BLaER1 (cell line): ENCODE results near the gene PARK7.

Experiments used
- H3K27ac ChIP-seq: shearing (Covaris generic); formaldehyde crosslinking; 2 replicates; pipeline ENCODE4 v1.8.1; 2022
- H3K27me3 ChIP-seq: shearing (Covaris generic); formaldehyde crosslinking; 2 replicates; pipeline ENCODE4 v1.8.1; 2022
- H3K36me3 ChIP-seq: shearing (Covaris generic); formaldehyde crosslinking; 2 replicates; pipeline ENCODE4 v1.8.1; 2022
- H3K4me1 ChIP-seq: shearing (Covaris generic); formaldehyde crosslinking; 2 replicates; pipeline ENCODE4 v1.8.1; 2022
- H3K4me2 ChIP-seq: shearing (Covaris generic); formaldehyde crosslinking; 2 replicates; pipeline ENCODE4 v1.8.1; 2022
- H3K4me3 ChIP-seq: shearing (Covaris generic); formaldehyde crosslinking; 2 replicates; pipeline ENCODE4 v1.8.1; 2022
- H3K9ac ChIP-seq: shearing (Covaris generic); formaldehyde crosslinking; 2 replicates; pipeline ENCODE4 v1.8.1; 2022
- H3K9me3 ChIP-seq: shearing (Covaris generic); formaldehyde crosslinking; 2 replicates; pipeline ENCODE4 v1.8.1; 2022
- H4K20me1 ChIP-seq: shearing (Covaris generic); formaldehyde crosslinking; 2 replicates; pipeline ENCODE4 v1.8.1; 2022
- Cebpa-rat ChIP-seq: shearing (Covaris generic); IDR thresholded peaks from 2 replicates; pipeline ENCODE4 v1.8.1; 2022

The PARK7 gene

GRCh38 chr1:8014381-8014988 is 53.0 kb downstream of the PARK7 start:
- H3K9ac ChIP-seq = no peak overlapping the region
- H4K20me1 ChIP-seq = no peaks in the 10 kb centered on the region
- TF ChIP-seq Cebpa-rat = no peak
- no peak overlapping the region for H3K4me3 ChIP-seq
- no peak overlapping the region for H3K4me2 ChIP-seq
- no peaks in the 10 kb centered on the region for H3K36me3 ChIP-seq
- no peaks in the 10 kb centered on the region for H3K9me3 ChIP-seq
- no peaks in the 10 kb centered on the region for H3K27me3 ChIP-seq
- no peak overlapping the region for H3K27ac ChIP-seq
- H3K4me1 ChIP-seq = peaks cover 6% of the 10 kb centered on the region

- Histone ChIP-seq H3K27me3 (no peaks in the 10 kb centered on the region), H3K4me1 (no peaks in the 10 kb centered on the region), H4K20me1 (no peaks in the 10 kb centered on the region), H3K4me3 (no peak overlapping the region), H3K4me2 (no peak overlapping the region), H3K9ac (no peak overlapping the region), H3K27ac (no peak overlapping the region), H3K36me3 (no peaks in the 10 kb centered on the region), H3K9me3 (no peaks in the 10 kb centered on the region)
- no peak for TF ChIP-seq Cebpa-rat
These were observed 53.7 kb downstream of the PARK7 start for GRCh38 chr1:8015036-8015808.

- no peak overlapping the region for H3K9ac ChIP-seq
- TF ChIP-seq Cebpa-rat = no peak
- no peak overlapping the region for H3K4me3 ChIP-seq
- H3K4me2 ChIP-seq = no peak overlapping the region
- no peak overlapping the region for H3K27ac ChIP-seq
- H4K20me1 ChIP-seq = no peaks in the 10 kb centered on the region
- H3K4me1 ChIP-seq = no peaks in the 10 kb centered on the region
- H3K9me3 ChIP-seq = no peaks in the 10 kb centered on the region
- H3K27me3 ChIP-seq = no peaks in the 10 kb centered on the region
- no peaks in the 10 kb centered on the region for H3K36me3 ChIP-seq
These were observed 54.3 kb downstream of the PARK7 start for GRCh38 chr1:8015809-8016165.

- Histone ChIP-seq H3K27me3 (no peaks in the 10 kb centered on the region), H3K9me3 (no peaks in the 10 kb centered on the region), H3K4me1 (no peaks in the 10 kb centered on the region), H3K36me3 (no peaks in the 10 kb centered on the region), H3K27ac (no peak overlapping the region), H3K4me2 (no peak overlapping the region), H4K20me1 (no peaks in the 10 kb centered on the region), H3K4me3 (no peak overlapping the region), H3K9ac (no peak overlapping the region)
- TF ChIP-seq Cebpa-rat = peak; percentile 22; the same call in 1 of the 2 replicates
These were observed 54.8 kb downstream of the PARK7 start for GRCh38 chr1:8016210-8016894.

GRCh38 chr1:8016895-8017241 is 55.4 kb downstream of the PARK7 start:
- TF ChIP-seq Cebpa-rat = no peak
- Histone ChIP-seq H4K20me1 (no peaks in the 10 kb centered on the region), H3K36me3 (no peaks in the 10 kb centered on the region), H3K27me3 (no peaks in the 10 kb centered on the region), H3K27ac (no peak overlapping the region), H3K4me1 (no peaks in the 10 kb centered on the region), H3K4me2 (no peak overlapping the region), H3K9me3 (no peaks in the 10 kb centered on the region), H3K9ac (no peak overlapping the region), H3K4me3 (no peak overlapping the region)

- Histone ChIP-seq H3K9ac (no peak overlapping the region), H3K36me3 (no peaks in the 10 kb centered on the region), H3K4me1 (no peaks in the 10 kb centered on the region), H4K20me1 (no peaks in the 10 kb centered on the region), H3K4me3 (no peak overlapping the region), H3K9me3 (no peaks in the 10 kb centered on the region), H3K27ac (no peak overlapping the region), H3K4me2 (no peak overlapping the region), H3K27me3 (no peaks in the 10 kb centered on the region)
- no peak for TF ChIP-seq Cebpa-rat
These were observed 56.1 kb downstream of the PARK7 start for GRCh38 chr1:8017495-8018197.

GRCh38 chr1:8018492-8019228 is 57.1 kb downstream of the PARK7 start:
- no peak overlapping the region for H3K4me3 ChIP-seq
- H3K27ac ChIP-seq = no peak overlapping the region
- H3K4me2 ChIP-seq = no peak overlapping the region
- H3K9ac ChIP-seq = no peak overlapping the region
- H4K20me1 ChIP-seq = no peaks in the 10 kb centered on the region; the same call in 1 of the 2 replicates
- no peak for TF ChIP-seq Cebpa-rat
- H3K9me3 ChIP-seq = no peaks in the 10 kb centered on the region
- H3K27me3 ChIP-seq = peaks cover 5% of the 10 kb centered on the region
- H3K36me3 ChIP-seq = no peaks in the 10 kb centered on the region
- H3K4me1 ChIP-seq = no peaks in the 10 kb centered on the region

GRCh38 chr1:8019229-8019620 is 57.7 kb downstream of the PARK7 start:
- H3K9ac ChIP-seq = no peak overlapping the region
- H3K4me2 ChIP-seq = no peak overlapping the region
- no peak for TF ChIP-seq Cebpa-rat
- H3K27ac ChIP-seq = no peak overlapping the region
- no peaks in the 10 kb centered on the region for H3K4me1 ChIP-seq
- H3K36me3 ChIP-seq = no peaks in the 10 kb centered on the region
- H3K27me3 ChIP-seq = peaks cover 11% of the 10 kb centered on the region
- H3K4me3 ChIP-seq = no peak overlapping the region
- H4K20me1 ChIP-seq = no peaks in the 10 kb centered on the region; the same call in 1 of the 2 replicates
- no peaks in the 10 kb centered on the region for H3K9me3 ChIP-seq

GRCh38 chr1:8020032-8020431 is 58.5 kb downstream of the PARK7 start:
- H3K27me3 ChIP-seq = peaks cover 19% of the 10 kb centered on the region
- no peaks in the 10 kb centered on the region for H3K36me3 ChIP-seq
- H3K4me2 ChIP-seq = no peak overlapping the region
- H4K20me1 ChIP-seq = peaks cover 6% of the 10 kb centered on the region
- H3K4me3 ChIP-seq = no peak overlapping the region
- TF ChIP-seq Cebpa-rat = no peak
- H3K4me1 ChIP-seq = no peaks in the 10 kb centered on the region
- H3K9me3 ChIP-seq = no peaks in the 10 kb centered on the region
- H3K9ac ChIP-seq = no peak overlapping the region
- H3K27ac ChIP-seq = no peak overlapping the region
